ENCODE results near the gene OR6K3. TPM values are rescaled to one million over a fixed set of nuclear protein-coding genes. Genes with fewer than 3 reads are reported as not detected.
"Not testable (repeated sequence)": the region's sequence is repeated elsewhere in the genome, so short reads cannot be mapped to it uniquely, and the experiment has no call there.

Gene OR6K3, protein sequence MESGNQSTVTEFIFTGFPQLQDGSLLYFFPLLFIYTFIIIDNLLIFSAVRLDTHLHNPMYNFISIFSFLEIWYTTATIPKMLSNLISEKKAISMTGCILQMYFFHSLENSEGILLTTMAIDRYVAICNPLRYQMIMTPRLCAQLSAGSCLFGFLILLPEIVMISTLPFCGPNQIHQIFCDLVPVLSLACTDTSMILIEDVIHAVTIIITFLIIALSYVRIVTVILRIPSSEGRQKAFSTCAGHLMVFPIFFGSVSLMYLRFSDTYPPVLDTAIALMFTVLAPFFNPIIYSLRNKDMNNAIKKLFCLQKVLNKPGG
- total RNA-seq, result not detected

DNA sequence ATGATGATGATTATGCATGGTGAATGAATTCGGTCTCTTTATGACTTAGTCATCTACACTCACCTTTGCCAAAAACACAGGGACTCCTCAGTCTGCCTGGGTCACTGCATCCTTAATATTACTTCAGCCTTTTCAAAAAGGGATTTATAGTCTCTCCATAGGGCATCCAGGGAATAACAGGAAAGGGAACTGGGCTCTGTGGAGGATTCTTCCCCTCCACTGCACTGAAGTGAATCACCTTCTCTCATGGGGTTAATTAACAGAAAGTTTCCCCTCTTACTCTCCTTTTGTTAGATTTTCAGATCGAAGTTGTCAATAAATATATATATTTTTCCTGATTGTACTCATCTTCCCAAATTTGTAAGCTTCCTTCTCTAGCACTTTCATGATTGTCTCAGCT is at the start of gene OR6K3:
TSS of gene OR6K3 (minus strand) at position 101 of the 400 bp plus-strand sequence. CDS start 2,605 bp downstream, outside the sequence.
- ATAC-seq, result no peak

DNA sequence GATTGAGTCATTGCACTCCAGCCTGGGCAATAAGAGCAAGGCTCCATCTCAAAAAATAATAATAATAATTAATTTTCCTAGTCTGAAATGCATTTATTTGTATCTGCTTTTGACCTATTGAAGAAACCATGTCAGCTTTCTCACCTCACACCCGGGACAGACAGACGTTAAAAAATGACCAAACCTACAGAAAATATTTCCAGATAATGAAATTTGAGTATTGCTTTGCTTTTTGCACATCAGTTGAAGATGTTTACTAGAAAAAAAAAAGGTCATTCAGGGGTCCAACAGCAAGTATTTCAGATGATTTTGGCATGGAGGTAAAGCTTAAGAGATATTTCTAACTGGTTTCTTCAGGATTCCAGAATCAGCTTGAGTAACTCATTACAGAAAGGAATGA is 33.9 kb upstream of the OR6K3 start, which contains the start of gene OR6K6:
TSS of gene OR6K6 (plus strand) at position 301 of the 400 bp plus-strand sequence. CDS start 168 bp downstream, outside the sequence.
- ATAC-seq, result no peak

GRCh38 chr1:158752155-158752712 is 31.7 kb upstream of the OR6K3 start:
- ATAC-seq, result no peak

GRCh38 chr1:158735848-158736247 is 15.3 kb upstream of the OR6K3 start:
- no peak for ATAC-seq

GRCh38 chr1:158732524-158732923 is 12.0 kb upstream of the OR6K3 start:
- ATAC-seq, result no peak

GRCh38 chr1:158731707-158732106 is 11.2 kb upstream of the OR6K3 start:
- ATAC-seq, result no peak

- ATAC-seq, result no peak
Measured at GRCh38 chr1:158730453-158730852, 9.9 kb upstream of the OR6K3 start.

DNA sequence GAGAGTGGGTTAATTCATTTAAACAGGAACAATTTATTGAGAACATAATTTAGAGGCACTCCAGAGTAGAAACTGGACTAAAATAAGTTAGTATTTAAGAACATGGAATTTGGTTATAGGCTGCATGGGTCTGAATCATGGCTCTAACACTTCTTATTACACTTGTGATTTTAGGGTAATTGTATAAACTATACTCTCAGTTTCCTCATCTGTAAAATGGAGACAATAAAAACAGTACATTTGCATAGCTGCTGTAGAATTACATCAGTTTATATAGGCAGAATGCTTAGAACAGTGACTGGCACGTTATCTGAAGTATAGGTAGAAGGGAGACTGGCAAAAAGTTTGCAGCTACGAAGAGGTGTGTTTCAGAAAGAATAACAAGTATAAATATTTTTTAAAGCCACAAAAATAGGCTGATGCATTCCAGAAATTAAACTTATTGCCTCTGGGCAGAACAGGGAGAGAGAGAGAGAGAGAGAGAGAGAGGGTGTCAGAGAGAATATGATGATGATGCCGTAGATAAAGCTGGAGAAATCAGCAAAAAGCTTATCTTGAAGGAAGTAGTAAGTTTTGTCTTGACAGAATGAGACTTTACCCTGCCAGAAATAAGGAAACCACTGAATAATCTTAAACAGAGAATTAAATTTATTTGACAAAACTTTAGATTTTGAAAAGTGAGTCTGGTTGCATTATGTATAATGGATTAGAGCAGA is 8.1 kb upstream of the OR6K3 start:
- ATAC-seq, result no peak

DNA sequence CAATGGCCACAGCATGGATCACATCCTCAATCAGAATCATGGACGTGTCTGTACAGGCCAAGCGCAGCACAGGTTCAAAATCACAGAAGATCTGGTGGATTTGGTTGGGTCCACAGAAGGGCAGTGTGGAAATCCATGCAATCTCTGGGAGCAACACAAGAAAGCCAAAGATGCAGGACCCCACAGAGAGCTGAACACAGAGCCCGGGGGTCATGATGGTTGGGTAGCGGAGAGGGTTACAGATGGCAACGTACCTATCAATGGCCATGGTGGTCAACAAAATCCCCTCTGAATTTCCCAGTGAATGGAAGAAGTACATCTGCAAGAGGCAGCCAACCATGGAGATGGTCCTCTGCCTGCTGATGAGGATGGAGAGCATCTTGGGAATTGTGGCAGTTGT is 3.9 kb upstream of the OR6K3 start:
- ATAC-seq, result no peak

DNA sequence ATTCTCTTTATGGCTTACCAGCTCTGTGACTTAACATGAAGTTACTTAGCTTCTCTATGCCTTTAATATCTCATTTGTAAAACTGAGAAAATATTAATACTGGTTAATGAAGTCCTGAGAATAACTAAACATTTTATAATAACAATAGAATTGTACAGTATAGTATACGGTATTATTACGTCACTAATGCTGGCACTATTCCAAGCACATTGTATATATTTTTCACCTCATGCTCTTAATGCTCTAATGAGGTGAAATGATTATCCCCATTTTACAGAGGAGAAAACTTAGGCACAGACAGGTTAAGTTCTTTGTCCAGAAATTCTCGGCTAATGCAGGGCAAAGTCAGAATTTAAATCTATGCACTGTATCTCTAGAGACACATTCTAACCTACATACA is 856 bp downstream of the OR6K3 start:
- ATAC-seq, result no peak

DNA sequence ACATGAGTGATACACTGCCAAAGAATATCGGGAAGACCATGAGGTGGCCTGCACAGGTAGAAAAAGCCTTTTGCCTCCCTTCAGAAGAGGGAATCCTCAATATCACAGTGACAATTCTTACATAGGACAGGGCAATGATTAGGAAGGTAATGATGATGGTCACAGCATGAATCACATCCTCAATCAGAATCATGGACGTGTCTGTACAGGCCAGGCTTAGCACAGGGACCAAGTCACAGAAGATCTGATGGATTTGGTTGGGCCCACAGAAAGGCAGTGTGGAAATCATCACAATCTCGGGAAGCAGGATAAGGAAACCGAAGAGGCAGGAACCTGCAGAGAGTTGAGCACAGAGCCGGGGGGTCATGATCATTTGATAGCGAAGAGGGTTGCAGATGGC is 3.2 kb downstream of the OR6K3 start:
- ATAC-seq, result no peak

DNA sequence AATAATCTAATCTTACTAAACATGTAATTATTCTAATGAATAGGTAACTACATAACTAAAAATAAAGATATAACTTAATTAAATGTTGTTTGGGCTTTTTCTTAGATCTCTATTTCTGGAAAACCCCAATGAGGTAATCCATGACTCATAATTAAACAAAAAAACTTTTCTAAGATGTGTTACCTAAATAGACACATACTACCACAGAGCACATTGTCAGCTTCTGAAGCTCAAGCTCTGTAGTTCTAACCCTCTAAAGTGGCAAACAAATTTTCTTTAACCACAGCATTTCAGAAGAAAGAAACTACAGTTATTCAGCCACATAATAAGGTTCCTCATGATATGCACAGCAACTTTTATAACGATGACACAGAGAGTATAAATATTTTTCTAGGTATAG is 4.2 kb downstream of the OR6K3 start:
- no peak for ATAC-seq

- ATAC-seq, result no peak
Measured at GRCh38 chr1:158714754-158715153, 5.8 kb downstream of the OR6K3 start.

GRCh38 chr1:158711098-158711497 is 9.4 kb downstream of the OR6K3 start:
- ATAC-seq, result no peak

- ATAC-seq, result no peak
Measured at GRCh38 chr1:158706096-158706495, 14.4 kb downstream of the OR6K3 start.

- no peak for ATAC-seq
Measured at GRCh38 chr1:158700552-158700951, 20.0 kb downstream of the OR6K3 start, which contains the start of gene OR6K2. OR6K2 (minus strand) TSS chr1:158700652; CDS start chr1:158700652, 0 bp downstream.

- ATAC-seq, result no peak
Measured at GRCh38 chr1:158694596-158694995, 25.9 kb downstream of the OR6K3 start.

GRCh38 chr1:158692356-158692755 is 28.2 kb downstream of the OR6K3 start:
- ATAC-seq, result no peak

DNA sequence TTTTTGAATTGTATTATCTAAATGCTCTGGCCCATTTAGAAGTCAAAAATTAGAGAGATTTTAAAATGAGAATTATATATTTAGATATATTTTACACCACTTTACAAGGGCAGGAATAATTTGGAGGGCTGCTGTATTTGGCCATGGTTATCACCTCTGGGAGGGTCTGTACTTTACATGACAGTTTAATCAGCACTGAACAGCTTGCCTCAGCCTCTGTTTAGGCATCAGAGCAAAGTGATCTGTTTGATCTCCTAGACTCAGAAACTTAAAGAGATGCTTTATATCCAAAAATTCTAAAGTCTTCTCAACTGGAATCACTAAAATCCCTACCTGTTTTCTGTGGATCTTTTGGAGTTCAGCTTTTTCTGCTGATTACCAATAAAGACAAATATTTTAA is 28.6 kb downstream of the OR6K3 start:
- no peak for ATAC-seq

GRCh38 chr1:158691149-158691548 is 29.4 kb downstream of the OR6K3 start:
- ATAC-seq, result not testable (repeated sequence)

GRCh38 chr1:158689875-158690274 is 30.6 kb downstream of the OR6K3 start:
- no peak for ATAC-seq

- ATAC-seq, result no peak
Measured at GRCh38 chr1:158689110-158689509, 31.4 kb downstream of the OR6K3 start.

GRCh38 chr1:158688343-158688742 is 32.2 kb downstream of the OR6K3 start:
- ATAC-seq, result not testable (repeated sequence)

- ATAC-seq, result no peak
Measured at GRCh38 chr1:158687037-158687436, 33.5 kb downstream of the OR6K3 start.

Data from esophagus mucosa (tissue), 1 donor.